Neutrophil (primary cell): ENCODE data around the gene GFI1B.

Experiments
- H3K27ac ChIP-seq: fragments of 200-600 bp; sonication (generic); 2 replicates; pipeline ENCODE4 v1.5.1; 2016; ENCODE audit warnings: mild to moderate bottlenecking, moderate library complexity
- H3K27me3 ChIP-seq: fragments of 200-600 bp; sonication (generic); 2 replicates; pipeline ENCODE4 v1.6.0; 2016; ENCODE audit warnings: mild to moderate bottlenecking
- H3K36me3 ChIP-seq: fragments of 200-600 bp; sonication (generic); 2 replicates; pipeline ENCODE4 v1.5.1; 2017
- H3K4me1 ChIP-seq, 2 experiments: fragments of 200-600 bp in 1 of 2; sonication (generic) in 1 of 2; 1 replicate in 1 of 2; 2 replicates in 1 of 2; pipeline versions ENCODE4 v1.5.1 to v1.6.1; 2013 to 2016; ENCODE audit warnings: low read depth in 1 of 2, low read length in 1 of 2, mild to moderate bottlenecking in 1 of 2, moderate library complexity in 1 of 2; ENCODE audit not compliant: control insufficient read depth in 1 of 2, insufficient read depth in 1 of 2
- H3K4me3 ChIP-seq, 2 experiments: fragments of 200-600 bp in 1 of 2; sonication (generic) in 1 of 2; 1 replicate in 1 of 2; 2 replicates in 1 of 2; pipeline ENCODE4 v1.5.1; 2013 to 2016; ENCODE audit warnings: low read depth in 1 of 2, low read length in 1 of 2, mild to moderate bottlenecking in 1 of 2, moderate library complexity in 1 of 2
- H3K9me3 ChIP-seq: fragments of 200-600 bp; sonication (generic); 2 replicates; pipeline ENCODE4 v1.5.1; 2016
- CTCF ChIP-seq: fragments of 200-600 bp; sonication (generic); IDR thresholded peaks from 2 replicates; pipeline ENCODE4 v1.5.1; 2016; ENCODE audit warnings: antibody characterized with exemption

GFI1B gene

GRCh38 chr9:133009906-133010582, 31.6 kb downstream of the GFI1B start:
- no peak overlapping the region for H3K4me3 ChIP-seq
- H3K9me3 ChIP-seq: no peaks in the 10 kb centered on the region
- no peak overlapping the region for H3K27ac ChIP-seq
- no peak for TF ChIP-seq CTCF
- H3K36me3 ChIP-seq: no peaks in the 10 kb centered on the region
- peaks cover 3 to 4% of the 10 kb centered on the region in 2 experiments for H3K4me1 ChIP-seq
- peaks cover 5% of the 10 kb centered on the region for H3K27me3 ChIP-seq

GRCh38 chr9:133014696-133015095, 36.2 kb downstream of the GFI1B start:
- Histone ChIP-seq H3K27ac (no peak overlapping the region), H3K27me3 (peaks cover under 1% of the 10 kb centered on the region), H3K4me3 (no peak overlapping the region), H3K9me3 (no peaks in the 10 kb centered on the region), H3K4me1 (no peaks in the 10 kb centered on the region), H3K36me3 (no peaks in the 10 kb centered on the region)
- TF ChIP-seq CTCF: no peak

GRCh38 chr9:133023117-133023890, 44.8 kb downstream of the GFI1B start:
- H3K27ac ChIP-seq: no peak overlapping the region
- no peak overlapping the region for H3K4me3 ChIP-seq
- peaks cover 4 to 11% of the 10 kb centered on the region in 2 experiments for H3K4me1 ChIP-seq
- TF ChIP-seq CTCF: no peak
- peaks cover 3% of the 10 kb centered on the region for H3K27me3 ChIP-seq
- no peaks in the 10 kb centered on the region for H3K36me3 ChIP-seq
- H3K9me3 ChIP-seq: no peaks in the 10 kb centered on the region

GRCh38 chr9:133026426-133026825, 47.9 kb downstream of the GFI1B start:
- H3K27ac ChIP-seq: no peak overlapping the region
- H3K4me1 ChIP-seq: peaks cover 16 to 22% of the 10 kb centered on the region in 2 experiments
- no peaks in the 10 kb centered on the region for H3K9me3 ChIP-seq
- no peaks in the 10 kb centered on the region for H3K36me3 ChIP-seq
- H3K4me3 ChIP-seq: no peak overlapping the region
- TF ChIP-seq CTCF: no peak
- peaks cover under 1% of the 10 kb centered on the region for H3K27me3 ChIP-seq

GRCh38 chr9:133027134-133027533, 48.6 kb downstream of the GFI1B start:
- Histone ChIP-seq H3K4me1 (peaks cover 19 to 24% of the 10 kb centered on the region in 2 experiments), H3K27me3 (no peaks in the 10 kb centered on the region), H3K27ac (no peak overlapping the region), H3K9me3 (no peaks in the 10 kb centered on the region), H3K36me3 (no peaks in the 10 kb centered on the region), H3K4me3 (no peak overlapping the region)
- TF ChIP-seq CTCF: no peak
